IMR-90 (cell line): Measurements from ENCODE around the gene CTNNA2. TPM values are rescaled to one million over a fixed set of nuclear protein-coding genes. Genes with fewer than 3 reads are reported as not detected.

Experiments used
- ATAC-seq: fragments of 200-7000 bp; cut with Tn5 transposase; 2 replicates; pipeline ENCODE4 v1.9.1; 2020; ENCODE audit warnings: low read depth, mild to moderate bottlenecking, moderate library complexity
- BruUV-seq: library from RNA; stranded (reverse); fragments of 400-500 nt; replicated peaks from 2 replicates; lab custom pipeline; 2021; lab: Mats Ljungman, UMichigan
- CTCF ChIA-PET: fragments of 300-600 bp; formaldehyde crosslinking; extraction: SDS; loops from one replicate; lab custom pipeline; 2021; ENCODE audit warnings: antibody characterized with exemption; lab: Yijun Ruan, JAX
- POLR2A ChIA-PET: fragments of 300-600 bp; sonication (Branson Sonifier 250); formaldehyde crosslinking; loops from one replicate; lab custom pipeline; 2022; ENCODE audit warnings: antibody characterized with exemption; ENCODE audit not compliant: unreplicated experiment; lab: Charles Lee
- DNase-seq: peaks from one replicate; pipeline ENCODE4 v3.0.0; 2013
- H2AFZ ChIP-seq: replicated peaks from 2 replicates; pipeline ENCODE3; 2013; ENCODE audit warnings: low read length, mild to moderate bottlenecking; ENCODE audit not compliant: poor library complexity
- H2AK5ac ChIP-seq: 2 replicates; pipeline ENCODE4 v1.6.1; 2013; ENCODE audit warnings: low read depth, low read length, inconsistent platforms
- H2AK9ac ChIP-seq: replicated peaks from 2 replicates; pipeline ENCODE3; 2013; ENCODE audit warnings: mild to moderate bottlenecking, low read depth, low read length, moderate library complexity; ENCODE audit not compliant: poor library complexity
- H2BK120ac ChIP-seq: 2 replicates; pipeline ENCODE4 v1.6.1; 2013; ENCODE audit warnings: low read depth, low read length, inconsistent platforms
- H2BK15ac ChIP-seq: 3 replicates; pipeline ENCODE4 v1.6.1; 2013; ENCODE audit warnings: low read depth, low read length, inconsistent platforms
- H2BK20ac ChIP-seq: 2 replicates; pipeline ENCODE4 v1.6.1; 2013; ENCODE audit warnings: low read depth, mild to moderate bottlenecking, inconsistent platforms, low read length, moderate library complexity
- H2BK5ac ChIP-seq: 2 replicates; pipeline ENCODE4 v1.6.1; 2013; ENCODE audit warnings: mild to moderate bottlenecking, low read depth, low read length, inconsistent platforms; ENCODE audit not compliant: poor library complexity, severe bottlenecking
- H3K14ac ChIP-seq: replicated peaks from 2 replicates; pipeline ENCODE4 v1.6.1; 2013; ENCODE audit warnings: low read depth, low read length, inconsistent platforms
- H3K18ac ChIP-seq: 2 replicates; pipeline ENCODE4 v1.6.1; 2013; ENCODE audit warnings: low read depth, low read length, control low read depth
- H3K23ac ChIP-seq: 2 replicates; pipeline ENCODE4 v1.6.1; 2013; ENCODE audit warnings: low read depth, low read length, inconsistent platforms
- H3K27ac ChIP-seq: 2 replicates; pipeline ENCODE4 v1.5.1; 2013; ENCODE audit warnings: mild to moderate bottlenecking, control low read depth, low read length; ENCODE audit not compliant: insufficient read depth
- H3K27me3 ChIP-seq: 2 replicates; pipeline ENCODE4 v1.6.1; 2013; ENCODE audit warnings: low read length; ENCODE audit not compliant: control insufficient read depth, insufficient read depth
- H3K36me3 ChIP-seq: 2 replicates; pipeline ENCODE4 v1.6.1; 2013; ENCODE audit warnings: low read length, mixed read lengths; ENCODE audit not compliant: control insufficient read depth, insufficient read depth
- H3K4ac ChIP-seq: 2 replicates; pipeline ENCODE4 v1.6.1; 2013; ENCODE audit warnings: low read depth, low read length, inconsistent platforms
- H3K4me1 ChIP-seq: 2 replicates; pipeline ENCODE4 v1.6.1; 2013; ENCODE audit warnings: low read length, mixed read lengths; ENCODE audit not compliant: control insufficient read depth, insufficient read depth
- H3K4me2 ChIP-seq: 2 replicates; pipeline ENCODE4 v1.6.1; 2013; ENCODE audit warnings: low read depth, mild to moderate bottlenecking, control low read depth, low read length, moderate library complexity
- H3K4me3 ChIP-seq: 2 replicates; pipeline ENCODE4 v1.5.1; 2013; ENCODE audit warnings: low read depth, mild to moderate bottlenecking, control low read depth, low read length, moderate library complexity; ENCODE audit not compliant: insufficient read depth
- H3K56ac ChIP-seq: 2 replicates; pipeline ENCODE4 v1.6.1; 2013; ENCODE audit warnings: low read length, inconsistent platforms; ENCODE audit not compliant: insufficient read depth; ENCODE audit errors: extremely low read depth
- H3K79me1 ChIP-seq, 2 experiments: 2 replicates each; pipeline ENCODE4 v1.6.1; 2013; ENCODE audit warnings: low read length in 2 of 2, inconsistent platforms in 1 of 2, low read depth in 1 of 2
- H3K9ac ChIP-seq: 2 replicates; pipeline ENCODE4 v1.6.1; 2013; ENCODE audit warnings: low read depth, low read length, control low read depth
- H3K9me1 ChIP-seq: 2 replicates; pipeline ENCODE4 v1.6.1; 2013; ENCODE audit warnings: low read length, inconsistent platforms; ENCODE audit not compliant: insufficient read depth
- H3K9me3 ChIP-seq: 2 replicates; pipeline ENCODE4 v1.6.1; 2013; ENCODE audit warnings: low read length; ENCODE audit not compliant: control insufficient read depth, insufficient read depth
- H4K20me1 ChIP-seq: 2 replicates; pipeline ENCODE4 v1.6.1; 2013; ENCODE audit warnings: low read length, inconsistent platforms; ENCODE audit not compliant: insufficient read depth
- H4K5ac ChIP-seq: 2 replicates; pipeline ENCODE4 v1.6.1; 2013; ENCODE audit warnings: mild to moderate bottlenecking, low read depth, low read length, control low read depth
- H4K8ac ChIP-seq, 2 experiments: 2 replicates each; pipeline ENCODE4 v1.6.1; 2013; ENCODE audit warnings: low read depth in 2 of 2, low read length in 2 of 2, control low read depth in 1 of 2, inconsistent platforms in 1 of 2
- H4K91ac ChIP-seq: 2 replicates; pipeline ENCODE4 v1.6.1; 2013; ENCODE audit warnings: low read depth, low read length, inconsistent platforms; ENCODE audit not compliant: insufficient read depth
- MAFK ChIP-seq: IDR thresholded peaks from 2 replicates; pipeline ENCODE4 v1.6.1; 2012; ENCODE audit warnings: low read depth, low read length, improper control_type of control experiment
- SMC3 ChIP-seq: fragments of 150-350 bp; IDR thresholded peaks from 2 replicates; pipeline ENCODE4 v1.6.1; 2016; ENCODE audit warnings: low read depth, mild to moderate bottlenecking, antibody characterized with exemption, low read length, moderate library complexity
- WGBS, 2 experiments: methylation state at CpG; one replicate each; pipeline versions ENCODE4 v1.1.5 to v1.1.7; 2013; ENCODE audit warnings: missing lambda C conversion rate in 2 of 2; ENCODE audit not compliant: insufficient read length in 1 of 2; ENCODE audit errors: extremely low coverage in 2 of 2; 5-methylcytosine and 5-hydroxymethylcytosine counted together
- dilution Hi-C: fragments of 300-500 bp; cut with HindIII; formaldehyde crosslinking; loops from one replicate; pipeline ENCODE4 v1.14.3; 2018; ENCODE audit warnings: low sequenced_read_pairs; ENCODE audit not compliant: unreplicated experiment
- in situ Hi-C: fragments of 300-500 bp; cut with MboI; formaldehyde crosslinking; loops from 3 replicates; pipeline ENCODE4 v1.14.3; 2019; ENCODE audit warnings: low sequenced_read_pairs, inconsistent platforms, mixed read lengths
- intact Hi-C: fragments of 100-400 bp; cut with micrococcal nuclease; formaldehyde crosslinking; loops from 2 replicates; pipeline ENCODE4 v1.10.0; 2022
- polyA plus RNA-seq, 3 experiments: library from polyadenylated mRNA; depleted of rRNA; stranded (reverse); fragments of >200 nt; gene quantifications; 2 replicates each; pipeline ENCODE4 v1.2.3, GENCODE V29; 2012; ENCODE audit warnings: low replicate concordance in 1 of 3
- total RNA-seq: library from RNA; depleted of rRNA; stranded (reverse); fragments of >200 nt; gene quantifications from 2 replicates; pipeline ENCODE4 v1.2.3, GENCODE V29; 2012
- TF ChIP-seq, protein P1 (sequence below): fragments of 150-350 bp; IDR thresholded peaks from 2 replicates; pipeline ENCODE4 v1.6.1; 2016; ENCODE audit warnings: low read depth, mild to moderate bottlenecking, low read length, moderate library complexity, borderline replicate concordance

The CTNNA2 gene
- total and polyA plus RNA-seq, 2 of the 4 experiments (the other 2 are of a cell fraction): not detected

DNA sequence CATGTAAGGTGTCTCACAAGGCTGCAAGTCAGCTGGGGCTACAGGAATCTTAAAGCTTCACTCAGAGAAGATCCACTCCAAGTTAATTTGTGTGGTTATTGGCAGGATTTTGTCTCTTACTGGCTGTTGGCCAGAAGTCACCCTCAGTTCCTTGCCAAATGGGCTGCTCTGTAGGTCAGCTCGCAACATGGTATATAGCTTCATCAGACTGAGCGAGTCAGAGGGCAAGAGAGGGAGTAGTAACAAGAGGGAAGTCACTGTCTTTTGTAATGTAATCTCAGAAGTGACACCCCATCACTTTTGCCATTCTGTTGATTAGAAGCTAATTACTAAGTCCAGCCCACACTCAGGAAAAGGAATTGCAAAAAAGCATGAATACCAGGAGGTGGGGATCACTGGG is 672.2 kb downstream of the CTNNA2 start:
- TF ChIP-seq SMC3 (no peak), MAFK (no peak)
- TF ChIP-seq, protein P1, sequence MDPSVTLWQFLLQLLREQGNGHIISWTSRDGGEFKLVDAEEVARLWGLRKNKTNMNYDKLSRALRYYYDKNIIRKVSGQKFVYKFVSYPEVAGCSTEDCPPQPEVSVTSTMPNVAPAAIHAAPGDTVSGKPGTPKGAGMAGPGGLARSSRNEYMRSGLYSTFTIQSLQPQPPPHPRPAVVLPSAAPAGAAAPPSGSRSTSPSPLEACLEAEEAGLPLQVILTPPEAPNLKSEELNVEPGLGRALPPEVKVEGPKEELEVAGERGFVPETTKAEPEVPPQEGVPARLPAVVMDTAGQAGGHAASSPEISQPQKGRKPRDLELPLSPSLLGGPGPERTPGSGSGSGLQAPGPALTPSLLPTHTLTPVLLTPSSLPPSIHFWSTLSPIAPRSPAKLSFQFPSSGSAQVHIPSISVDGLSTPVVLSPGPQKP: no peak
- Histone ChIP-seq H3K79me1 (no peaks in the 10 kb centered on the region), H4K20me1 (no peaks in the 10 kb centered on the region), H3K23ac (no peak overlapping the region), H3K36me3 (no peaks in the 10 kb centered on the region), H3K18ac (no peak overlapping the region), H3K4me1 (no peaks in the 10 kb centered on the region), H3K9me3 (no peaks in the 10 kb centered on the region), H2AK9ac (no peak overlapping the region), H2BK5ac (no peak overlapping the region), H2BK15ac (no peak overlapping the region), H2BK120ac (no peak overlapping the region), H3K9ac (no peak overlapping the region), H3K4me3 (no peak overlapping the region), H2BK20ac (no peak overlapping the region), H3K4ac (no peak overlapping the region), H4K8ac (no peak overlapping the region), H2AFZ (no peak overlapping the region), H3K14ac (no peak overlapping the region), H4K5ac (no peak overlapping the region), H3K56ac (no peak overlapping the region), H3K27me3 (no peaks in the 10 kb centered on the region), H3K4me2 (no peak overlapping the region), H3K9me1 (no peaks in the 10 kb centered on the region), H4K91ac (no peak overlapping the region), H2AK5ac (no peak overlapping the region), H3K27ac (no peak overlapping the region)
- POLR2A ChIA-PET: no interaction called here
- intact Hi-C loops: no loop called here
- no CpG with 5 or more reads among the region's 2 CpGs for WGBS, 2 experiments
- no TSS peak for BruUV-seq
- ATAC-seq: no peak
- in situ Hi-C loops: no loop called here
- DNase-seq: no peak
- CTCF ChIA-PET: no interaction called here
- dilution Hi-C loops: no loop called here
